DMS 273 (cell line): ENCODE results near the gene ZBTB20.

ENCODE experiments used
- DNase-seq: peaks from one replicate; lab custom pipeline; 2025; ENCODE audit not compliant: unreplicated experiment; lab: John Stamatoyannopoulos, UW

Gene ZBTB20

DNA sequence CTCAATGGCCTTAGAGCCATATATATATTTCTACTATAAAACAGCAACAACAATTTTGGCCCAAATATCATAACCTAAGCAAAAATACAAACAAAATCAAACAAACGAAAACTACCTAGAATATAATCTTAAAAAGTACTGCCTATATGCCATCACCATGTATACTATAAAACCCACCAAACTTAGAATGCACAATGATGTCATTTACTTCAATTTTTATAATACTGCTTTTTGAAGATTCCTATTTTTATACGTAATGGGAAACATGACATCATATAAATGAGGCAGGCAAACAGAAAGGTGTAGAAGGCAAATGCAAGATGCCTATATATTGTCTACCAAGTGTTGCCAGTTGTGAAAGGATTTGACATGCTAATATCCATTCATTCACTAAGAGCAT lies 550.9 kb downstream of the ZBTB20 start:
- no peak for DNase-seq

GRCh38 chr3:114595522-114596028 lies 551.5 kb downstream of the ZBTB20 start:
- no peak for DNase-seq

- no peak for DNase-seq
These were observed 556.6 kb downstream of the ZBTB20 start for GRCh38 chr3:114590309-114591047.

DNA sequence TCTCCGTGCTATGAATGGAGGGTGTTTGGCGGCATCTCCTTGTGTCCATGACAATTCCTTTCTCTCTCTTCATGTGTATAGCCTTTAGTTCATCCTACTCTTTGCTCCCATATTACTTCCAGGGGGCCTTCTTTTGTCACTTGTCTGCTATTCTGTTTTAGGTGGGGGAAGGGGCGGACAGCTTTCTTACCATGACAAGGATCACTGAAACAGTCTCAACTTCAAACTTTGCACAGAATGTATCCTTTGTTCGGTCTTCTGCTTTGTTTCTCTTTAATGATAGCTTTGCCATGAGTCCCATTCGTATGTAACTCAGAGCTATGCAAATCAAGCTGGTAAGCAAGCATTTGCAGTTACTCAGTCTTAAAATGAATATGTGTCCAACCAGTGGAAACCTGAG lies 559.1 kb downstream of the ZBTB20 start:
- DNase-seq: no peak

DNA sequence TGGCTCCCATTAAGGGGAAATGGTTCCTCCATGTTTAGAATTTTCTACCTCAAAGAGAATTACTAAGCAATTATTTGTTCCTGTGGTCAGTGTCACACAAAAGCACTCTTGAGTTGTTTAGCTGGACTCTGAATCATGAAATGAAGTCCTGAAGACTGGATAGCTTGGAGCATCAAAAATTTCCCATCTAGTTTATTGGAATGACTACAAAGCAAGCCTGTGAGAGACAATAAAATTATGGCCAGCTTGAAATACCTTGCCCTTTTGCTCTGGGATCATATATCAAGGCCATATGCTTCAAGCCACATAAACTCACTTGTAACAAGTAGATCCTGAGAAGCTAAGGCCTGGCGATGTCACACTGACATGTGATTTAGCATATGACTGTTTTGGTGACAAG lies 561.0 kb downstream of the ZBTB20 start:
- DNase-seq: peak; percentile 81

GRCh38 chr3:114585687-114586086 lies 561.4 kb downstream of the ZBTB20 start:
- DNase-seq: no peak

DNA sequence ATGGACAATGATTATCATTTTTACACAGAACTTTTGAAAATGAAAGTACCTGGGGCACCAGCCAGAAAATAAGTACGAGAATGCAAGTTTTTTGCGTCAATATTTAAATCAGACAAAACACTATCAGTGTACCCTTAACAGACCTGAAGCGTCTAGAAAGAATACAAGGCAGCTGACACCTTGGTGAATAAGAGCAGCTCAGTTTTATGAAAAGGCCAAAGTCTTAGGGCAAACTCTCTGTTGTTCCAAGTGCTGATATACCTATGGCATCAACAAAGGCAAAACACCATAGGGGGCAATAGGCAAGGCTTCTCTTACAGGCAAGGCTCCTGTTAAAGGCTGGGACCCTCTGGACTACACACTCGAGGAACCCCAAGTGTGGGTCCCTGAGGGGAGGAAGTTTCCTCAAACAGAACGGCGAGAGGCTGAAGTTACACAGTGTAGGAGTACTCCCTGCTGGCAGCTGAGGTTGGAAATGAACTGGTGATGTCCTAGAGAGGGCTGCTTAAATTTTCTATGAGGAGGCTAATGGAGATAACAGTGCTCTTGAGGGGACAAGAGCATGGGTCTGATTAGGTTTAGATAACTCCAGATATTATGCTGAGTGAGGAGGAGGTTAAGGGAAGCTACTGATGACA lies 562.2 kb downstream of the ZBTB20 start:
- peak; percentile 25 for DNase-seq

DNA sequence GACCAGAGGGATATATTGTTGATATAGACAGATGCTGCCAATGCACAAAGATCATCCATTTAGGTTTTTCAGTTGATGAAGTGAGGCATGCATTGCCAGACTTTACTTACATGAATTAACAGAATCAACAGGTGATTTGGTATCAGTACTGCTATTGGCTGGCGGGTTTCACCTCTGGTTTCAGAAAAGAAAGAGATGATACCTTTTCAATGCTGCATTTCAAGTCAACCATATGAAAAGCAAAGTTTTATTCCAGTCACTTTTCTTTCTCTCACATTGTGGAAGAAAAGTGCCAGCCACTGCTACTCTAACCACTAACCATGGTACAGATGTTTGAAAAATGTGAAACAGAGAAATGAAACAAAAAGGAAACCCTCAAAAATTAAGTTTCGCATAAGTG lies 564.2 kb downstream of the ZBTB20 start:
- no peak for DNase-seq

DNA sequence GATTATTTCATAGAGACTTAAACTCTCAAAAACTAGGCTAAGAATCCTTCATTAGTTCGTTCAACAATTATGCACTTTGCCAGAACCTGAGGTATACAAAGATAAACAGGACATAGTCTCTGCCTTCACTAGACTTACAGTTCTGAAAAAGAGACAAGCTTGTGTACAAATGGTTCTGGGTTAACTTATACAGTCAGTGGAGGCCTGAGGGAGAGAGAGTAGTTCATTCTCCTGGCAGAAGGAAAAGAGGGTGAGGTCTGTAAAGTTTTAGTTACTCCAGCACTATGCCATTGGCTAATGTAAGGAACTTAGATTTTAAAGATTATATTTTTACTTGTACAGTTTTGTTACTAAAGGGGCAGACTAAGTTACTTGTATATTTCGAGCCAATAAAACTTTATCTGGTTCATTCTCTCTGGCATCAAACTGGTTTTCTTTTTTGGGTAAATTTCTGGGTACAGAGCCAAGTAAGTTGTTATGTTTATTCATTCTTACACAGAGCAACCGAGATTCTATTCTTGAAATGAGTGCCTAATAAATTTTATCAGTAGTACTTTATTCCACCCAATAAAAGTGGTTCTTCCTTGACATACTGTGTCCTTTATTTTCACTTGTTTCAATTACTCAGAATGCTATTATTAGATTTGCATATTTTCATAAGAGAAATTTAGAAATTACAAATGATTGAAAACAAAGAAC lies 574.6 kb downstream of the ZBTB20 start:
- DNase-seq: no peak

GRCh38 chr3:114571363-114571762 lies 575.7 kb downstream of the ZBTB20 start:
- no peak for DNase-seq

DNA sequence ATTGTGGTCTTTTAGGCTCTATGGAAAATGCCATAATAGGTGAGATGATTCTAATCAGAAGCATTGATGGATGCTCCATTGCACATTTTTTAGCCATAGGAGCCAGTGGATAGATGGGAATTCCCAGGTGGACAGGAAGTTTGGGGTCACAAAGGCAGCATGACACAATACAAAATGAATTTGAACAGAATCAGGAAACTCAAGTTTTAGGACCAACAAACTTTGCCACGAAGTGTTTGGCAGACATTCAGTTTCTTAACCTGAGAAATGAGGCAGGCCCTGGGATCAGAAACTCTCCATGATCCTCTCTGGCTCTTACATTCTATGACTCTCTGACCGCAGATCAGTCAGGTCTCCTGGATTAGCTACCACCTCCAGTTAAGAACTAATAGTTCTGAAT lies 577.9 kb downstream of the ZBTB20 start:
- no peak for DNase-seq

- DNase-seq: no peak
These were observed 579.3 kb downstream of the ZBTB20 start for GRCh38 chr3:114567771-114568170.

GRCh38 chr3:114566767-114567166 lies 580.3 kb downstream of the ZBTB20 start:
- DNase-seq: no peak

DNA sequence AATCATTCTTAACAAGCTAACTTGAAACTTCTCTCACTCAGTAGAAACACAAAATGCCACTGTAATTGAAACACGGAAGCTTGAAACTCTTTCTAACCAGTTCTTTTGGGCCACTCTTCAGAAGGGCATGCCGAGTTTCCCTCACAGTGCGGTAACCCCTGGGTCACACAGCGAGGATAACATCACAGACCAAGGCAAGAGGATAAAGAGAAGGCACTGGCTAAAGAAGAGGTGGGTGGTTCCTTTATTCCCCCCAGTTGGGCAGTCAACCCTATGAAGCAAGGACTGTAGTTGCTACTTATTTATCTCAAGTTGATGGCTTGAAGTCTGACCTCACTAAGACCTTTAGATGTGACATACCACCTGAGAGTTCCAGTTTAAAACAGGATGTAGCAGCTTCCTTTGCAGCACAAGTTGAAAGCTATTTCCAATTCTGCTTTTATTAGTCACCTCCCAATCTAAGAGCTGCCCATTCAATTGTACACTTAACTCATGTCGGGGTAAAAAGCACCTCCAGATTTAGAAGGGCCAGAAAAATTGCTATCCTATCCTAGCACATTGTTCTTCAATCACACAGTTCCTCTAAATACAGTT lies 580.8 kb downstream of the ZBTB20 start:
- no peak for DNase-seq

DNA sequence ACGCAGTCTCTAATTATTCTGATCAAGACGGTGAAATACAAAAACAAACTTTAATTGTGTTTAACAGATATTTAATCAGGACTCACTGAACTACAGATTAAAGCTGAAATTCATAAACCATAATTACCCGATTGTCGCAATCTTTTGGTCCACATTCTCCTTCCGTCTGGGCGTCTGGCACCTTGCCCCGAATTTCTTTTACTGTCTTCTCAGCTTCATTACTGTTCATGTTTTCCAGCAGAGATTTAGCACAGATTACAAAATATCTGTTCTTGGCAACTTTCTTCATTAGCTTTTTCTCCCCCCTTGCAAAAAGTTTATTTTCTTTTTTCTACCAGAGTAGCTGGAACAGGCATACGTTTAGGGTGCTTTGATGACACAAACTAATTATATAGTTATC lies 581.9 kb downstream of the ZBTB20 start:
- no peak for DNase-seq

- DNase-seq: no peak
These were observed 583.4 kb downstream of the ZBTB20 start for GRCh38 chr3:114563720-114564119.

DNA sequence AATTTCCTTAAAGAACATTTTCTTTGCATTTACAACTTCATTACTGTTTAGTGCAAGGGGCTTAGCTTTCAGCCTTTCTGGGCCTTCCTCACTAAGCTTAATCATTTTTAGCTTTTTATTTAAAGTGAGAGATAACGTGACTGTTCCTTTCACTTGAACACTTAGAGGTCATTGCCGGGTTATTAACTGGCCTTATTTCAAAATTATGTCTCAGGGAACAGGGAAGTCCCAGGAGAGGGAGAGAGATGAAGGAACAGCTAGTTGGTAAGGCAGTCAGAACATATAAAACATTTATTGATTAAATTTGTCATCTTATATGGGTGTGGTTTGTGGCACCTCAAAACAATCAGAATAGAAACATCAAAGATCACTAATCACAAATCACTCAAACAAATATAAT lies 584.5 kb downstream of the ZBTB20 start:
- no peak for DNase-seq

- DNase-seq: no peak
These were observed 588.8 kb downstream of the ZBTB20 start for GRCh38 chr3:114558271-114558670.

DNA sequence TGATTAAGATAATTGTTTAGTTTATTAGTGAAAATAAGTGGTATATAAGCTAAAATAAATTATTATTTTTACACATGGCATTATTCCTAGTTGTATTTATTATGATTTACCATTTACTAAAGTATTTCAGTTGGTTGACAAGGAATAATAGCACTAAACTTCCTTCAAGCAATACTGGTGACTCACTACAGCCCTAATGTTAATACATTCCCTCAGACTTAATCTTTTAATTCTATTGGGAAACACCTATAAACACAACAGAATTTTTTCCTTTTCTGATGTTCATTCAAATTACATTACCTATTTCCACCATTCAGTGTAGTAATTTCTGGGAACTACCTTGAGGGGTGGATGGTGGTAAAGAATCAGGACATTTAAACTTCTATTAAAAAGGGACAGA lies 589.3 kb downstream of the ZBTB20 start:
- DNase-seq: no peak

DNA sequence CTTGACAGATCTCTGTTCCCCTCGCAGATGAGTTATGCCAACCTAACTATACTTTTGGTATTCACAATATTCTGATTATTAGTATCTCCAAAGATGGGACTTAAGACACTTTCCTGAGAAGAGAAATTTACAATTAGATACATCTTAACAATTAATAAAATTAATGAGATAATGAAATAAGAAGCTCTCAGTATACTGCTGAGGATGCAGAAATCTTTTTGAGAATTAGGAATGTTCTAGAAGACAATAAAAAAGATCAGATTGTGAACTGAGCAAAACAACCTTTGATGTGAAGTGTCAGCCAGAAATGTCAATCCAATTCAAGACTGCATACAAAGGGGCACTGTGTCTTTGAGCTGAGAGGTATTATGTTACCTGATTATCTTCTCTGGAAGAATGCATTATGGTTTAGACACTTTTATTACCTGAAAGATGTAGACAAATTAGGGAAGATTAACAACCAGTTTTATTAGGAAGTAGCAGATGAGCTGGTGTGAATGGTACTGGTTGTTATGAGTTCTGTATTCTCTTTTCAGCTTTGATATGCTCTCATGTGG lies 590.4 kb downstream of the ZBTB20 start:
- DNase-seq: no peak

DNA sequence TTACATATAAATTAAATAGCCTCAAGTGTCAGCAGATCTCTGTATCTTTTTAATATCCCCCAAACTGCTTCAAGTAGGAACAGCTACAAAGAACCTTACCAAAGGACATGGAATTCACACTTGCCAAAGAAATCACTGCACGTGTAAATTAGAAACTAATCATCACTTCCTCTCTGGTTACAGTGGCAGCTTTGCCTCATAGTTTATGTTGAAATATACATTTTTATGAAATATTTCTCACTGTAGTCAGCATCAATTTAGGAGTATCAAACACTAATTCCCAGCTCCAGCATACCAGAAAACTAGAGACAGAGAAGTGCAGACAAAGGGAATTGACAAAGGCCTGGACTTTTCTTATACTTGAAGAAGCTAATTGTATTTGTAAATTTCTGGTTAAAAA lies 592.4 kb downstream of the ZBTB20 start:
- DNase-seq: no peak
